GM12892 (cell line): ENCODE measurements around the gene IL2RA.

Experiments
- POLR2A ChIP-seq: IDR thresholded peaks from 2 replicates; pipeline ENCODE4 v1.6.1; 2011; ENCODE audit warnings: low read depth, low read length, control low read depth
- POLR2AphosphoS5 ChIP-seq: IDR thresholded peaks from 2 replicates; pipeline ENCODE4 v1.6.1; 2011; ENCODE audit warnings: low read depth, low read length, control low read depth

- TF ChIP-seq POLR2AphosphoS5 (no peak), POLR2A (no peak)
Measured at GRCh38 chr10:6069081-6069931, 7.1 kb upstream of the IL2RA start.
